GM06990 (cell line): Measurements from ENCODE around the gene SCD5.

Experiments used
- DNase-seq: peaks from one replicate; pipeline ENCODE4 v3.0.0-alpha.2; 2011; ENCODE audit not compliant: insufficient read length; ENCODE audit errors: extremely low read depth
- H3K27me3 ChIP-seq: replicated peaks from 2 replicates; pipeline ENCODE4 v1.6.0; 2011; ENCODE audit warnings: low read length; ENCODE audit not compliant: control insufficient read depth, insufficient read depth
- H3K36me3 ChIP-seq: 2 replicates; pipeline ENCODE4 v1.5.1; 2011; ENCODE audit warnings: low read length; ENCODE audit not compliant: control insufficient read depth, insufficient read depth
- H3K4me3 ChIP-seq: replicated peaks from 2 replicates; pipeline ENCODE4 v1.5.1; 2011; ENCODE audit warnings: low read depth, mild to moderate bottlenecking, control low read depth, low read length
- TF ChIP-seq, protein P1 (sequence below): IDR thresholded peaks from 2 replicates; pipeline ENCODE4 v1.5.1; 2011; ENCODE audit warnings: low read length, control low read depth, mild to moderate bottlenecking, inconsistent platforms; ENCODE audit not compliant: insufficient read depth, poor library complexity, severe bottlenecking

SCD5 gene

DNA sequence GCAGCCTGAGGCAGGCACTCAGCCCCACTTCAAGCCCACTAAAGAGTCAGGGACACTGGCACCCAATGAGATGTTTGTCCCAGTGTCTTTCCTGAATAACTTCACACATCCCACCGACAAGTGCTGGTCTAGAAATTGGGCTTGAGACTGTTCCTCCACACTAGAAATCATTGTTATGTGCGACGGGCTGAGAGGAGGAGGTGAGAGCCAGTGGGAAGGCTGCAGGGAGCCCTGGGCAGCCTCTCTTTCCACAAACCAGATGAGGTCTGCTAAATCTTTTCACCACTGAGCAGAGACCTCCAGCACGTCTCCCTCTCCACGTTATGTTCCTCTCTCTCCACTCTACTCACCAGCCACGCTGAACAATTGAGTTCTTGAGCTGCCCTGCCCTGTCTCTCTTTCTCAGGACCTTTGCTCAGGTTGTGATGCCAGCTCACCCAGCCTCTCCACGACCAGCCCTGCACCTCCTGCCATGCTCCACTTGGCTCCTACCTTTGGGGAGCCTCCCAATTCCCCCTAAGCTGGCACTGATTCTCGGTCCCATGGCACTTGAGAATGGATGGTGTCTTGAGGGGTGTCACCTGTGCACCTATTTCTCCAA is 8.4 kb downstream of the SCD5 start:
- no peak for DNase-seq
- Histone ChIP-seq H3K4me3 (no peak overlapping the region), H3K27me3 (no peaks in the 10 kb centered on the region), H3K36me3 (no peaks in the 10 kb centered on the region)
- TF ChIP-seq, protein P1, sequence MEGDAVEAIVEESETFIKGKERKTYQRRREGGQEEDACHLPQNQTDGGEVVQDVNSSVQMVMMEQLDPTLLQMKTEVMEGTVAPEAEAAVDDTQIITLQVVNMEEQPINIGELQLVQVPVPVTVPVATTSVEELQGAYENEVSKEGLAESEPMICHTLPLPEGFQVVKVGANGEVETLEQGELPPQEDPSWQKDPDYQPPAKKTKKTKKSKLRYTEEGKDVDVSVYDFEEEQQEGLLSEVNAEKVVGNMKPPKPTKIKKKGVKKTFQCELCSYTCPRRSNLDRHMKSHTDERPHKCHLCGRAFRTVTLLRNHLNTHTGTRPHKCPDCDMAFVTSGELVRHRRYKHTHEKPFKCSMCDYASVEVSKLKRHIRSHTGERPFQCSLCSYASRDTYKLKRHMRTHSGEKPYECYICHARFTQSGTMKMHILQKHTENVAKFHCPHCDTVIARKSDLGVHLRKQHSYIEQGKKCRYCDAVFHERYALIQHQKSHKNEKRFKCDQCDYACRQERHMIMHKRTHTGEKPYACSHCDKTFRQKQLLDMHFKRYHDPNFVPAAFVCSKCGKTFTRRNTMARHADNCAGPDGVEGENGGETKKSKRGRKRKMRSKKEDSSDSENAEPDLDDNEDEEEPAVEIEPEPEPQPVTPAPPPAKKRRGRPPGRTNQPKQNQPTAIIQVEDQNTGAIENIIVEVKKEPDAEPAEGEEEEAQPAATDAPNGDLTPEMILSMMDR, result no peak

DNA sequence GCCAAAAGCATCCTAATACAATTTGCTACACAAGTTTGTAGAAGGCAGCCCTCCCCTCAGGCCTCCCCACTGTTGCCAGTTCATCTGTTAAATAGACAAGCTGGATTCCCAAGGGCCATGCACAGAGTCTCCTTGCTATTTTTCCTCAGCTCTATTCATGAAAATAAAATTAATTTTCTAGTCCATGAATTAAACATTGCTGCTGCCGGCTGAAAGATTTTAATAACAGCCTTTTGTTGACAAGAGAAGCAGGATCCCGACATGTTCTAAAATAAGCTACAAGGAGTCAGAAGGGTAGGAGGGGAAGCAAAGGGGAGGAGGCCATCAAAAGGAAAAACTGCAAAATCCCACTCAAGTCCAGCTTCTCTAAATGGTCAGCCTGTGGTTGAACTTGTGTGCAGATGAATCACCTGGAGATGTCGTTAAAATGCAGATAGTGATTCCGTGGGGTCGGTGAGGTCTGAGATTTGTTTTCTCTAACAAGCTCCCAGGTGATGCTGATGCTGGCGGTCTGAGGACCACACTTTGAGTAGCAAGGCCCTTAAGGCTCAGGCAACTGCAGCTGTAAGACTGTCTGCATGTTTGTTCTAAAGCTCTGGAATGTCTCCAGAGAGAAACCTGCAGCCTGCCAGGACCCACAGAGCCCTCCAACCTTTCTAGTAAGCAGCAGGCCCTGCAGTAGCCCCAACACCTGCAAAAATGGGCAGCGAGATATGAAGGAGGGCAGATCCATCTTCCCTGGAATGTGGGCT is 9.4 kb downstream of the SCD5 start:
- TF ChIP-seq, protein P1, result no peak
- no peak for DNase-seq
- H3K4me3 ChIP-seq, result no peak overlapping the region
- H3K27me3 ChIP-seq, result no peaks in the 10 kb centered on the region
- H3K36me3 ChIP-seq, result no peaks in the 10 kb centered on the region

DNA sequence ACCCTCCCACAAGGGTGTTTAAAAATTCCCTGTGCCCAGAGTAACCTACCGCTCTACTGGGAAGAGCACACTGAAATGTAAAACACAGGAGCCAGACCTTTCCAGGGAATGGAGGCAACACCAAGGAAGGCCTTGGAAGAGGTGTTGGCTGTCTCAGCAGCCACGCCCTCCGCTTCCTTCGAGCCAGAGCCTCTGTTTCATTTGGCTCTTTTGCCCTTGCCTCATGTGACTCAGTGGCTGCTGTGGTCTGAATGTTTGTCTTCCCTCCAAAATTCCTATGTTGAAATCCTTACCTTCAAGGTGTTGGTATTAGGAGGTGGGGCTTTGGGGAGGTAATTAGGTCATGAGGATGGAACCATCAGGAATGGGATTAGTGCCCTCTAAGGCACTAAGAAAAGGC is 11.3 kb downstream of the SCD5 start:
- TF ChIP-seq, protein P1, result no peak
- Histone ChIP-seq H3K27me3 (no peaks in the 10 kb centered on the region), H3K4me3 (no peak overlapping the region), H3K36me3 (no peaks in the 10 kb centered on the region)
- no peak for DNase-seq

DNA sequence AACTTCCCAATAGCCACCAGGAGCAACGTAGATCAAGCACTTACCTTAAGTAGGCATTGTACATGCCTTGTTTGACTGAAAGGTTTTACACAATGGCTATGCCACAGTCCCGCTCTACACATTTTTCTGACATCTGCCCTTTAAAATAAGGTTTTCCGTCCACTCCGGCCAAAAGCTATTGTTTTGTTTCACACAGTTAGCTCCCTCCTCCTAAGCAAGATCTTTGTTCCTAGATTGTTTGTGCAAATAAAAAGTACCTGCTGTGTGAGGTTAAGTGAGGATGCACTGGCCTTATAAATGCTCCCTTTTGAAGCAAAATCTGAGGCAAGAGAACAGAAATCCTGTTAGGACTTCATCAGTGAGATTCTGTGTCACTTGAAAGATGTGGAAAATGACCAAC is 11.8 kb downstream of the SCD5 start:
- Histone ChIP-seq H3K4me3 (no peak overlapping the region), H3K36me3 (no peaks in the 10 kb centered on the region), H3K27me3 (no peaks in the 10 kb centered on the region)
- TF ChIP-seq, protein P1, result no peak
- no peak for DNase-seq

DNA sequence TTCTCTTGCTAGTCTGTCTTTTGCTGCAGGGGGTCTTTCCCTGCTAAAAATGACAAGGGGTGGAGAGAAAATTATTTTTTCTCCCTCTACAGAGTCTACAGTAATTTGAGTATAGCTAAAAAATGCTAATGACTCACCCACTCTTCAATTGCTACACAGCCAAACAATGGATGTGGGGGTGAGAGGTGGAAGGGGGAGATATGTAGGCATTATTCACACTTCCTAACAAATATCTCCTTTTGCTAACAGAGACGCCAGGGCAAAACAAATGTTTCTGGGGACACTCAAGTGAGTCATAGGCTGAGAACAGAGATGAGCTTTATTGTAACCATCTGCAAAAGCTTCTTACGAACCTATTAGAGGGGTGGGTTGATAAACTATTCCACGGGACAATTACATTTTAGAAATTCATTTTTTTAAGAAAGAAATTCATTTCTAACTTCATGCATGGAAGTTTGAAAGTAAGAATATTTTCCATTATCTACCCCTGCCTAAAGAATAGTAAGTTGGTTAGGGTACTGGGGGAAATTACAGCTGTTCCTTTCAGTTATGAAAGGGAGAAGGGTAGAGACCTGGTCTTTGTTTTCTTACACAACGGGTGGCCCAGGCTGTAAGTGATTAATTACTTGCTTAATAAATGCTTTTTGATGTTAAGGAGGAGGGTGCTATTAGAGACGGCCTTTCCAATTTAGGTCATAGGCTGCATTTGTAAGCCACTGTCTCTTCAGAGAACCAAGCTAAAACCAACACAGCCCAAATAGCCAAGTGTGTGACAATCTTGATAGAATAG is 12.8 kb downstream of the SCD5 start:
- TF ChIP-seq, protein P1, result no peak
- Histone ChIP-seq H3K36me3 (no peaks in the 10 kb centered on the region), H3K4me3 (no peak overlapping the region), H3K27me3 (no peaks in the 10 kb centered on the region)
- DNase-seq, result no peak
